Ishikawa (cell line): ENCODE data around the gene ELFN1.

ENCODE experiments used
- YY1 ChIP-seq: IDR thresholded peaks from 2 replicates; pipeline ENCODE4 v1.6.1; 2012; ENCODE audit warnings: low read depth
- TF ChIP-seq, protein P1 (sequence below): IDR thresholded peaks from 2 replicates; pipeline ENCODE4 v1.6.1; 2012

GRCh38 chr7:1681581-1681980 lies 11.5 kb downstream of the ELFN1 start:
- TF ChIP-seq, protein P1, sequence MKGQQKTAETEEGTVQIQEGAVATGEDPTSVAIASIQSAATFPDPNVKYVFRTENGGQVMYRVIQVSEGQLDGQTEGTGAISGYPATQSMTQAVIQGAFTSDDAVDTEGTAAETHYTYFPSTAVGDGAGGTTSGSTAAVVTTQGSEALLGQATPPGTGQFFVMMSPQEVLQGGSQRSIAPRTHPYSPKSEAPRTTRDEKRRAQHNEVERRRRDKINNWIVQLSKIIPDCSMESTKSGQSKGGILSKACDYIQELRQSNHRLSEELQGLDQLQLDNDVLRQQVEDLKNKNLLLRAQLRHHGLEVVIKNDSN, result no peak
- TF ChIP-seq YY1, result no peak
